Activated CD4-positive, alpha-beta memory T cell treated with anti-CD3 and anti-CD28 coated beads for 36 hours (primary cell): Measurements from ENCODE around the gene CENPT. TPM values are rescaled to one million over a fixed set of nuclear protein-coding genes. Genes with fewer than 3 reads are reported as not detected.

ENCODE experiments used
- CTCF ChIA-PET: fragments of 350-600 bp; sonication (Branson Sonifier 250); formaldehyde crosslinking; loops from one replicate; lab custom pipeline; 2021; ENCODE audit warnings: antibody characterized with exemption, inconsistent platforms; lab: Charles Lee
- POLR2A ChIA-PET: fragments of 350-600 bp; sonication (Branson Sonifier 250); formaldehyde crosslinking; loops from one replicate; lab custom pipeline; 2021; ENCODE audit warnings: antibody characterized with exemption; lab: Charles Lee
- DNase-seq: peaks from one replicate; pipeline ENCODE4 v3.0.0-alpha.2; 2020
- H3K27ac Mint-ChIP-seq: one replicate; pipeline ENCODE4 v1.8.0; 2021; ENCODE audit warnings: mixed read lengths
- H3K27me3 Mint-ChIP-seq: one replicate; pipeline ENCODE4 v1.8.0; 2021; ENCODE audit warnings: mixed read lengths
- H3K36me3 Mint-ChIP-seq: one replicate; pipeline ENCODE4 v1.8.0; 2021; ENCODE audit warnings: mixed read lengths
- H3K4me1 Mint-ChIP-seq: one replicate; pipeline ENCODE4 v1.8.0; 2021; ENCODE audit warnings: low read depth, mixed read lengths
- H3K4me3 Mint-ChIP-seq: one replicate; pipeline ENCODE4 v1.8.0; 2021; ENCODE audit warnings: mild to moderate bottlenecking, mixed read lengths
- H3K9me3 Mint-ChIP-seq: one replicate; pipeline ENCODE4 v1.8.0; 2021; ENCODE audit warnings: mixed read lengths
- intact Hi-C: fragments of 100-400 bp; cut with micrococcal nuclease; formaldehyde crosslinking; loops from one replicate; pipeline ENCODE4 v1.15.1; 2023
- total RNA-seq, 2 experiments: library from RNA; stranded (reverse); gene quantifications; one replicate each; pipeline ENCODE4 v1.2.3, GENCODE V29; 2021

Gene CENPT
- total RNA-seq, 2 experiments from 2014 or later, result 39.2 to 40.2 TPM

- ChIA-PET POLR2A (no interaction called here), CTCF (interaction anchor here (1.6 to 3.4 kb wide), 3 partner anchors 21 to 48 kb away, joined by 3 to 20 read pairs (median 14); no protein-coding TSS in a partner anchor)
- intact Hi-C loops, result no loop called here
- Mint-ChIP-seq H3K9me3 (no peaks in the 10 kb centered on the region), H3K27ac (no peak overlapping the region), H3K27me3 (no peaks in the 10 kb centered on the region), H3K36me3 (peaks cover 13% of the 10 kb centered on the region), H3K4me3 (no peak overlapping the region), H3K4me1 (peaks cover 16% of the 10 kb centered on the region)
- DNase-seq, result no peak
These were observed 15.4 kb upstream of the CENPT start for GRCh38 chr16:67862623-67863583.

- Mint-ChIP-seq H3K27me3 (no peaks in the 10 kb centered on the region), H3K36me3 (peaks cover 13% of the 10 kb centered on the region), H3K27ac (no peak overlapping the region), H3K4me3 (no peak overlapping the region), H3K9me3 (no peaks in the 10 kb centered on the region), H3K4me1 (peaks cover 26% of the 10 kb centered on the region)
- no peak for DNase-seq
- intact Hi-C loops, result no loop called here
- ChIA-PET POLR2A (no interaction called here), CTCF (interaction anchor here (0.6 to 3.4 kb wide), 4 partner anchors 22 to 67 kb away, joined by 3 to 20 read pairs (median 8); no protein-coding TSS in a partner anchor)
These were observed 14.4 kb upstream of the CENPT start for GRCh38 chr16:67861877-67862276.

- Mint-ChIP-seq H3K27me3 (no peaks in the 10 kb centered on the region), H3K27ac (no peak overlapping the region), H3K36me3 (peaks cover 8% of the 10 kb centered on the region), H3K4me1 (peaks cover 32% of the 10 kb centered on the region), H3K9me3 (no peaks in the 10 kb centered on the region), H3K4me3 (no peak overlapping the region)
- DNase-seq, result no peak
- CTCF ChIA-PET, result interaction anchor here (0.6 to 3.4 kb wide), 4 partner anchors 23 to 68 kb away, joined by 3 to 20 read pairs (median 3); no protein-coding TSS in a partner anchor
- POLR2A ChIA-PET, result no interaction called here
- intact Hi-C loops, result no loop called here
These were observed 13.3 kb upstream of the CENPT start for GRCh38 chr16:67860589-67861398.

GRCh38 chr16:67858500-67858899 is 11.0 kb upstream of the CENPT start:
- H3K9me3 Mint-ChIP-seq, result no peaks in the 10 kb centered on the region
- peaks cover 38% of the 10 kb centered on the region for H3K4me1 Mint-ChIP-seq
- ChIA-PET CTCF (interaction anchor here (1.4 to 2.2 kb wide), 2 partner anchors 7 to 42 kb away, joined by 3 to 8 read pairs; no protein-coding TSS in a partner anchor), POLR2A (interaction anchor here (0.6 kb wide), 1 partner anchor 28 kb away, joined by 4 read pairs; no protein-coding TSS in a partner anchor)
- H3K36me3 Mint-ChIP-seq, result no peaks in the 10 kb centered on the region
- no peak for DNase-seq
- intact Hi-C loops, result no loop called here
- H3K27ac Mint-ChIP-seq, result peak overlapping the region; percentile 9
- no peak overlapping the region for H3K4me3 Mint-ChIP-seq
- no peaks in the 10 kb centered on the region for H3K27me3 Mint-ChIP-seq

- Mint-ChIP-seq H3K27me3 (no peaks in the 10 kb centered on the region), H3K27ac (peak overlapping the region; percentile 3), H3K9me3 (no peaks in the 10 kb centered on the region), H3K4me3 (no peak overlapping the region), H3K4me1 (peaks cover 38% of the 10 kb centered on the region), H3K36me3 (no peaks in the 10 kb centered on the region)
- intact Hi-C loops, result no loop called here
- peak; percentile 63 for DNase-seq
- CTCF ChIA-PET, result interaction anchor here (0.7 to 2.2 kb wide), 6 partner anchors 8 to 228 kb away, joined by 3 to 8 read pairs (median 3); partner anchors contain the start of gene NRN1L
- POLR2A ChIA-PET, result interaction anchor here (1.1 kb wide), 1 partner anchor 10 kb away, joined by 4 read pairs; the partner anchor contains the start of gene CENPT
These were observed 10.2 kb upstream of the CENPT start for GRCh38 chr16:67857547-67858233.

- Mint-ChIP-seq H3K27me3 (no peaks in the 10 kb centered on the region), H3K36me3 (no peaks in the 10 kb centered on the region), H3K27ac (no peak overlapping the region), H3K9me3 (no peaks in the 10 kb centered on the region), H3K4me1 (peaks cover 37% of the 10 kb centered on the region), H3K4me3 (no peak overlapping the region)
- CTCF ChIA-PET, result interaction anchor here (0.7 to 2.2 kb wide), 6 partner anchors 9 to 229 kb away, joined by 3 to 8 read pairs (median 3); partner anchors contain the start of gene NRN1L
- DNase-seq, result no peak
- intact Hi-C loops, result no loop called here
- POLR2A ChIA-PET, result interaction anchor here (1.1 kb wide), 1 partner anchor 9 kb away, joined by 4 read pairs; the partner anchor contains the start of gene CENPT
These were observed 9.5 kb upstream of the CENPT start for GRCh38 chr16:67856927-67857546.

- no peak for DNase-seq
- CTCF ChIA-PET, result interaction anchor here (1.1 to 1.8 kb wide), 2 partner anchors 39 to 56 kb away, joined by 3 to 4 read pairs; no protein-coding TSS in a partner anchor
- Mint-ChIP-seq H3K9me3 (no peaks in the 10 kb centered on the region), H3K4me3 (no peak overlapping the region), H3K4me1 (peaks cover 28% of the 10 kb centered on the region), H3K27me3 (no peaks in the 10 kb centered on the region), H3K27ac (no peak overlapping the region), H3K36me3 (no peaks in the 10 kb centered on the region)
- intact Hi-C loops, result no loop called here
- POLR2A ChIA-PET, result no interaction called here
These were observed 8.3 kb upstream of the CENPT start for GRCh38 chr16:67855789-67856188.

GRCh38 chr16:67853670-67854069 is 6.2 kb upstream of the CENPT start:
- POLR2A ChIA-PET, result no interaction called here
- Mint-ChIP-seq H3K4me1 (peaks cover 33% of the 10 kb centered on the region), H3K27me3 (no peaks in the 10 kb centered on the region), H3K9me3 (no peaks in the 10 kb centered on the region), H3K4me3 (no peak overlapping the region), H3K36me3 (no peaks in the 10 kb centered on the region), H3K27ac (no peak overlapping the region)
- intact Hi-C loops, result no loop called here
- CTCF ChIA-PET, result no interaction called here
- DNase-seq, result no peak

GRCh38 chr16:67848118-67848517 is 625 bp upstream of the CENPT start:
- Mint-ChIP-seq H3K4me3 (peak overlapping the region; percentile 88), H3K4me1 (peaks cover 37% of the 10 kb centered on the region), H3K9me3 (no peaks in the 10 kb centered on the region), H3K36me3 (peaks cover 2% of the 10 kb centered on the region), H3K27ac (peak overlapping the region; percentile 73), H3K27me3 (no peaks in the 10 kb centered on the region)
- DNase-seq, result no peak
- intact Hi-C loops, result loop anchor here (10.0 kb wide), 1 partner anchor 183 kb away; the partner anchor contains the start of genes ACD, C16orf86, ENKD1 and PARD6A
- ChIA-PET CTCF (interaction anchor here (1.1 to 1.5 kb wide), 3 partner anchors 32 to 179 kb away, joined by 3 to 7 read pairs (median 4); partner anchors contain the start of genes RANBP10 and TSNAXIP1), POLR2A (interaction anchor here (0.8 to 1.2 kb wide), 3 partner anchors 9 to 25 kb away, joined by 3 to 4 read pairs (median 4); partner anchors contain the start of gene EDC4)

- Mint-ChIP-seq H3K27me3 (no peaks in the 10 kb centered on the region), H3K4me1 (peaks cover 41% of the 10 kb centered on the region), H3K27ac (peak within 1 kb of the TSS; percentile 87), H3K36me3 (peaks cover 2% of the 10 kb centered on the region), H3K9me3 (no peaks in the 10 kb centered on the region), H3K4me3 (peak within 1 kb of the TSS; percentile 88)
- DNase-seq, result peak; percentile 98
- ChIA-PET CTCF (interaction anchor here (0.7 to 4.4 kb wide), 5 partner anchors 13 to 194 kb away, joined by 3 to 33 read pairs (median 6); partner anchors contain the start of genes RANBP10 and TSNAXIP1), POLR2A (interaction anchor here (0.6 to 4.4 kb wide), 8 partner anchors 13 to 1297 kb away, joined by 3 to 25 read pairs (median 6); partner anchors contain the start of genes PSKH1, PSMB10, RANBP10 and TSNAXIP1)
- intact Hi-C loops, result loop anchor here (1.0 to 10.0 kb wide), 5 partner anchors 26 to 284 kb away; partner anchors contain the start of genes ACD, C16orf86, CTCF and EDC4
These were observed 1.0 kb downstream of the CENPT start, which contains the start of gene NUTF2 for GRCh38 chr16:67846320-67847063. Gene NUTF2 (plus strand): TSS chr16:67846933. CDS start chr16:67865131, 18,198 bp downstream.
